ENCODE measurements around the gene ZNF618.

DNA sequence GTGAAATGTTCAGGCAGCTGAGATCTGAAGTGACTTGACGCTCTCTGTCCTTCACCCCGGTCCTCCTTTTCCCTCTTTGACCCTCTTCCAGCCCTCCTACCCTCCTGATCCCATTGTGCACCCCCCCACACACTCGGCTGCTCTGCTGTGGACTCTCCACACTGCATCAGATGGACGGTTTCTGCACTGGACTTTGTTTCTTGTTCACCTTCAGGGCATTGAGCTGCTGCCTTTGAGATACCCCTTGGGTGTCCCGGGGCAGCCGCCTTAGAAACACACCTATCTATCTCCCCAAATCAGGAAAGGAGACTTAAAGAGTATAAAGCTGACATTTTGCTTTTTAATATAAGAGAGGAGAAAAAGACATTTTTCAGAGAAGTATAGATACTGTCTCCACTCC, 174.5 kb downstream of the ZNF618 start:
- TF ChIP-seq, protein P1, sequence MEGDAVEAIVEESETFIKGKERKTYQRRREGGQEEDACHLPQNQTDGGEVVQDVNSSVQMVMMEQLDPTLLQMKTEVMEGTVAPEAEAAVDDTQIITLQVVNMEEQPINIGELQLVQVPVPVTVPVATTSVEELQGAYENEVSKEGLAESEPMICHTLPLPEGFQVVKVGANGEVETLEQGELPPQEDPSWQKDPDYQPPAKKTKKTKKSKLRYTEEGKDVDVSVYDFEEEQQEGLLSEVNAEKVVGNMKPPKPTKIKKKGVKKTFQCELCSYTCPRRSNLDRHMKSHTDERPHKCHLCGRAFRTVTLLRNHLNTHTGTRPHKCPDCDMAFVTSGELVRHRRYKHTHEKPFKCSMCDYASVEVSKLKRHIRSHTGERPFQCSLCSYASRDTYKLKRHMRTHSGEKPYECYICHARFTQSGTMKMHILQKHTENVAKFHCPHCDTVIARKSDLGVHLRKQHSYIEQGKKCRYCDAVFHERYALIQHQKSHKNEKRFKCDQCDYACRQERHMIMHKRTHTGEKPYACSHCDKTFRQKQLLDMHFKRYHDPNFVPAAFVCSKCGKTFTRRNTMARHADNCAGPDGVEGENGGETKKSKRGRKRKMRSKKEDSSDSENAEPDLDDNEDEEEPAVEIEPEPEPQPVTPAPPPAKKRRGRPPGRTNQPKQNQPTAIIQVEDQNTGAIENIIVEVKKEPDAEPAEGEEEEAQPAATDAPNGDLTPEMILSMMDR (IDR thresholded peaks at IDR 0.05; ENCODE audit: poor library complexity), result no peak
- TF ChIP-seq EZH2phosphoT487 (IDR thresholded peaks at IDR 0.05; ENCODE audit: low read depth, severe bottlenecking, unreplicated experiment), result no peak
